ENCODE data around the gene KRTAP1-1. TPM values are rescaled to one million over a fixed set of nuclear protein-coding genes. Genes with fewer than 3 reads are reported as not detected.
"Not testable (repeated sequence)": the region's sequence is repeated elsewhere in the genome, so short reads cannot be mapped to it uniquely, and the experiment has no call there.

The KRTAP1-1 gene
- polyA plus RNA-seq (ENCODE audit: insufficient read length in 4 of 4), result not detected

DNA sequence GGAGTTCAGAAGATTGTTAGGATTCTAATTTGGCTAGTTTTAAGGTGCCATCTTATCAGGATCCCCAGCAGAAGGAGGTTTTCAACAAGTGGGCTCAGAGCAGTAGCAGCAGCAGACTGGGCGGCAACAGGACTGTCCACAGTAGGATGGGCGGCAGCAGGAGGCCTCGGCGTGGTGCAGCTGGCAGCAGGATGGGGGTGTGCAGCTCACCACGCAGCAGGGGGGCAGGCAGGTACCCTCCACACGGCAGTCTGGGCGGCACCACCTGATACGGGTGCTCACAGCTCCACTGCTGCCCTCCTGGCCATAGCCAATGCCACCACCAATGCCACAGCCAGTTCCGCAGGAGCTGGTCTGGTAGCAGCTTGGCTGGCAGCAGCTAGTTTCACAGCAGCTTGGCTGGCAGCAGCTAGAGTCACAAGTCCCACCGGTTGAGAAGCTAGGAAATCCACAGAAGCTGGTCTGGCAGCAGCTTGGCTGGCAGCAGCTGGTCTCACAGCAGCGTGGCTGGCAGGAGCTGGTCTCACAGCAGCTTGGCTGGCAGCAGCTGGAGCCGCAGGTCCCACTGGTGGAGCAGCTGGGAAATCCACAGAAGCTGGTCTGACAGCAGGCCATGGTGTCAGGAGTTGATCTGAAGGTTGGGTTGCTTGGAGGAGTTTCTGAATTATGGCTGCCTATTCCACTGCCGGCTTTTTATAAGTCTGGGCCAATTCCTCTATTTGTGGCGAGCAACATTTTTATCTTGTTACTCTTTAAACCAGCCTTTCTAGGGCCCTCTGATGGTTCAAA is at the start of gene KRTAP1-1:
Gene KRTAP1-1 (minus strand): TSS at position 668 of the 789 bp plus-strand sequence. CDS start 53 bp downstream, at position 615.
- not testable (repeated sequence) for DNase-seq (ENCODE audit: low read depth in 4 of 4, low spot score in 3 of 4)

DNA sequence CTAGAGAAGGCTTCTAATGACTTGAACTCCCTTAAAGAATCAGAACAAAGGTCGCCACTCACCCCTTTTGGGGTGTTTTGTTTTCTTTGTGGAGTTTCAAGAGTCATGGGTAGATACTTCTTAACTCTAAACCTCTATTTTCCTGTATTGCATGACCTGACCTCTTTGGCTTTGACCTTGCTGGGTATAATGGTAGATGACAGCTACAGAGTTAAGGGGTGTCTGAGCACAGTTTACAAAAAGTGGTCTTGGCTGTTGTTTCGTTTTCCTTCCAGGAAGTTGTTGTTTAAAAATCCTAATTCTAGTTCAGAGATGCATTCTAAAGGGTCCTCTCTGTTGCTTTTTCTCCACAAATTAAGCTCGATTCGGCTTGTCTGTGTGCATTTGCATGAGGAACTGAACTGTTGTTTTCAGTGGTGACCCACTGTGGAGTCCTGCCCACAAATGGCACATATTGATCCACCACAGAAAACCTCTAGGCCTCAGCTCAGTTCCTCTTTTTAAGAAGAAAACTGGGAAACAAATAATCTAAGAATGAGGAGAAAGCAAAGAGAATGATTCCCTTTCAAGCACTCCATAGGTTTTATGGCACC is 47.6 kb upstream of the KRTAP1-1 start:
- DNase-seq (ENCODE audit: low read depth in 4 of 4, low spot score in 3 of 4), result not testable (repeated sequence)

DNA sequence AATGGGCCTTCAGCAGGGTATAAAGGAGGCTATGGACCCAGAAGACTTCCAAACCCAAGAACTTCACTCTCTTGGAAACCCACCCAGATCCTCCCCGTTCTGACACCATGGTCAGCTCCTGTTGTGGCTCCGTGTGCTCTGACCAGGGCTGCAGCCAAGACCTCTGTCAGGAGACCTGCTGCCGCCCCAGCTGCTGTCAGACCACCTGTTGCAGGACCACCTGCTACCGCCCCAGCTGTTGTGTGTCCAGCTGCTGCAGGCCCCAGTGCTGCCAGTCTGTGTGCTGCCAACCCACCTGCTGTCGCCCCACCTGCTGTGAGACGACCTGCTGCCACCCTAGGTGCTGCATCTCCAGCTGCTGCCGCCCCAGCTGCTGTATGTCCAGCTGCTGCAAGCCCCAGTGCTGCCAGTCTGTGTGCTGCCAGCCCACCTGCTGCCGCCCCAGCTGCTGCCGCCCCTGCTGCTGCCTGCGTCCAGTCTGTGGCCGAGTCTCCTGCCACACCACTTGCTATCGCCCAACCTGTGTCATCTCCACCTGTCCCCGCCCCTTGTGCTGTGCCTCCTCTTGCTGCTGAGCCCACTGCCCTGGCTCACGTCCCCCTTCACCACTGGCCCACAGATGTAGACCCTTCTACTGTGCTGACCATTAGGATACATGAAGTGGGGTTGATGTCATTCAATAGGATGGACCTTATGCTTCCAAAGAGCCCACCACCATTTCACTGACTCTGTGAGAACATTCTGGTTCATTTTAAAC is 43.0 kb upstream of the KRTAP1-1 start, which contains the start of gene KRTAP4-7:
Gene KRTAP4-7 (plus strand): TSS at position 51 of the 757 bp plus-strand sequence. CDS start 57 bp downstream, at position 108.
- DNase-seq (ENCODE audit: low read depth in 4 of 4, low spot score in 3 of 4), result not testable (repeated sequence)

GRCh38 chr17:41083427-41083826 is 42.2 kb upstream of the KRTAP1-1 start:
- DNase-seq (ENCODE audit: low read depth in 4 of 4, low spot score in 3 of 4), result not testable (repeated sequence)

- DNase-seq (ENCODE audit: low read depth in 4 of 4, low spot score in 3 of 4), result no peak
These were observed 41.4 kb upstream of the KRTAP1-1 start for GRCh38 chr17:41082626-41083025.

- DNase-seq (ENCODE audit: low read depth in 4 of 4, low spot score in 3 of 4), result no peak
These were observed 35.5 kb upstream of the KRTAP1-1 start for GRCh38 chr17:41076788-41077187.

DNA sequence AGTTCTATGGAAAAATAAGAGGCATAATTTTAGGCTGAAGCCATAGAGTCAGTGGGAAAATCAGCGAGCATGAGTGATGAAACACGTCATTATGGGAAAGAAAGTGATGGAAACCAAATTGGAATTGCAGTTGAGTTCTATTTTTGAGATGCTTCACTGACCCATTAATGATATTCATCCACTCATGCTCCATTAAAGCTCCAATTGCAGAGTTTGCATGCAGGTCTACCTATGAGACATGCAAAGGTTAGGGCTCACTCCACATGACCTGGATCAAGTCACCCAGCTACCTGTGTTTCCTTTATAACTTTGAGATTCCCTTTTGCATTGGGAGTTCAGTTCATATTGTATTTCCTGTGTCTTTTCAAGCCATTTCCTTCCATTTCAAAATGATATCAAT is 32.4 kb upstream of the KRTAP1-1 start:
- no peak for DNase-seq (ENCODE audit: low read depth in 4 of 4, low spot score in 3 of 4)

- DNase-seq (ENCODE audit: low read depth in 4 of 4, low spot score in 3 of 4), result no peak
These were observed 30.5 kb upstream of the KRTAP1-1 start for GRCh38 chr17:41071606-41072360.

GRCh38 chr17:41069031-41069430 is 27.8 kb upstream of the KRTAP1-1 start:
- DNase-seq (ENCODE audit: low read depth in 4 of 4, low spot score in 3 of 4), result no peak

- DNase-seq (ENCODE audit: low read depth in 4 of 4, low spot score in 3 of 4), result no peak
These were observed 26.0 kb upstream of the KRTAP1-1 start for GRCh38 chr17:41067281-41067680.

GRCh38 chr17:41065829-41066624 is 24.8 kb upstream of the KRTAP1-1 start, which contains the start of gene KRTAP2-4:
Gene KRTAP2-4 (minus strand): TSS chr17:41065879. CDS start chr17:41065845, 34 bp downstream.
- no peak for DNase-seq (ENCODE audit: low read depth in 4 of 4, low spot score in 3 of 4)

DNA sequence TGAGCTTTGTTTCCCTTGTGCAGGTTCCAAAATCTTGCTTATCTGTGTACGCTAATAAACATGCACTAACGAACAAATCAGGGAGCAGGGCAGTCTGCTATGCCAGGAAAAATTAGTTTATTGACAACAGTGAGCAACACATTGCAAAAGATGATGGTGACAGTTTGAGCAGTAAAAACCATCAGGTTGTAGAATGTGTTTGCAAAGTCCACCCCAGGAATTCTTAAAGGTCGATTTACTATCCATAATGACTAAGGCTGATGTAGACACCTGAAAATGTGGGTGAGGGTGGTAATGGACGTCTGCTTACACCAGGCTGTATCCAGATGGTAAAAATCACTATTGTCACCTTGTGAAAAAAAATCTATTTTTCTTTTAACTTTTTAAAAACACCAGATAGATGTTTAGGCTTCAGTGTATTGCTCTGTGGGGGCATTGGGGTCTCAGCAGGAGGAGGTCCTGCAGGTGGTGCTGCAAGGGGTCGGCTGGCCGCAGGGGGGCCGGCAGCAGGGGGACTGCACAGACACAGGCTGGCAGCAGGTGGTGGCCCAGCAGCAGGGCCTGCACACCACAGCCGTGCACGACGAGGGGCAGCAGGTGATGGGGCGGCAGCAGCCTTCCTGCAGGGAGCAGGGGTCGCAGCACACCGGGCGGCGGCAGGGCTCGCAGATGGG is 23.9 kb upstream of the KRTAP1-1 start:
- DNase-seq (ENCODE audit: low read depth in 4 of 4, low spot score in 3 of 4), result not testable (repeated sequence)

DNA sequence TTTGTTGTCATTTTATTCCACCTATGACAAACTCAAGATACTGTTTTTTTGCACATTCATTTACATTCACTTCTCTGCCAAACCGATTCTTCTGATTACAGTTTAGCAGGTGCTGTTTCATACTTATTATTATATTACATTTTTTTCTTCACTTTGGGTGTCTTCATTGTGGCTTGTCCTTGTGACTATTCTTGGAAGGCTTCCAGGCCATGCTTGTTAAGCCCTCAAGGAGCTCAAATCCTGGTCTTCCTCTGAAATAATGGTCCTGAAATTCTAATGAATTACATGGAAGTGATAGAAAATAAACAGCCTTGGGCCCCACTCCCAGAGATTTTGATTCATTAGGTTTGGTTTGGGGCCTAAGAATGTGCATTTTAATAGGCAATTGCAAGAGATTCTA is 23.1 kb upstream of the KRTAP1-1 start:
- no peak for DNase-seq (ENCODE audit: low read depth in 4 of 4, low spot score in 3 of 4)

- no peak for DNase-seq (ENCODE audit: low read depth in 4 of 4, low spot score in 3 of 4)
These were observed 22.2 kb upstream of the KRTAP1-1 start for GRCh38 chr17:41063449-41063848.

DNA sequence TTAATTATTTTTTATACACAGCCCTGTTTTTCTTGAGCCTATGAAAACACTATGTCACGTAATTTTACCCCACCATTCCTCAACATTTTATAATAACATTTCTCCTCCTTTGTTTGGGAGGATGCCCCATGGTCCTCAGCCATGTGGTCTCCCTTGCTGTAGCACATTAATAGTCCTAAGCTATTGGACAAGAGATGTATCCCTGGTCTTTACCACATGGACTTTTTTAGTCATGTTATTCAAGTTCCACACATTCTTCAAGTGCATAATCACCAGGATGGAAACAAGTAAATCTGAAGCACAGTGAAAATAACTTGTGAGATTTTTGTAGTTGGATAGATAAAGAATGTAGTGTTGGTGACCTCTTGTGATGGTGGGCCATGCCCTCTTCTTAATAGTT is 20.7 kb upstream of the KRTAP1-1 start:
- DNase-seq (ENCODE audit: low read depth in 4 of 4, low spot score in 3 of 4), result no peak

- DNase-seq (ENCODE audit: low read depth in 4 of 4, low spot score in 3 of 4), result no peak
These were observed 18.9 kb upstream of the KRTAP1-1 start, which contains the start of gene KRTAP2-3 for GRCh38 chr17:41060052-41060604. Gene KRTAP2-3 (minus strand): TSS chr17:41060114. CDS start chr17:41060050, 64 bp downstream.

- DNase-seq (ENCODE audit: low read depth in 4 of 4, low spot score in 3 of 4), result not testable (repeated sequence)
These were observed 18.2 kb upstream of the KRTAP1-1 start for GRCh38 chr17:41059276-41060051.

- no peak for DNase-seq (ENCODE audit: low read depth in 4 of 4, low spot score in 3 of 4)
These were observed 17.5 kb upstream of the KRTAP1-1 start for GRCh38 chr17:41058741-41059140.

Measured in left renal pelvis (tissue), 4 donors.